Measurements from ENCODE around the gene MRPS7.
A peak's percentile ranks its signal among the peaks of the same experiment; 100 is the strongest.

The MRPS7 gene

GRCh38 chr17:75261336-75262111 lies at the start of gene MRPS7, which contains the start of gene GGA3:
Gene MRPS7 (plus strand): TSS chr17:75261879. CDS start chr17:75261901, 22 bp downstream.
Gene GGA3 (minus strand): TSS chr17:75261606. CDS start chr17:75261587, 19 bp downstream.
- ChIA-PET CTCF (interaction anchor here (0.8 to 4.8 kb wide), 13 partner anchors 10 to 151 kb away, joined by 3 to 135 read pairs (median 5); partner anchors contain the start of gene MIF4GD), POLR2A (interaction anchor here (1.4 to 2.5 kb wide), 5 partner anchors 9 to 227 kb away, joined by 3 to 25 read pairs (median 7); partner anchors contain the start of genes MIF4GD and SLC25A19)
- DNase-seq (ENCODE audit: low read depth, low spot score), result no peak
- TF ChIP-seq CTCF (IDR thresholded peaks at IDR 0.05; ENCODE audit: insufficient read depth, low read length, missing control alignments), result no peak
- H3K4me3 ChIP-seq (ENCODE audit: low read depth, low read length), result peak within 1 kb of the TSS; percentile 93

- DNase-seq (ENCODE audit: low read depth, low spot score), result no peak
- CTCF ChIA-PET, result interaction anchor here (0.8 to 2.7 kb wide), 4 partner anchors 12 to 22 kb away, joined by 3 to 13 read pairs (median 4); partner anchors contain the start of gene NUP85
- TF ChIP-seq CTCF (IDR thresholded peaks at IDR 0.05; ENCODE audit: insufficient read depth, low read length, missing control alignments), result no peak
- no peak overlapping the region for H3K4me3 ChIP-seq (ENCODE audit: low read depth, low read length)
- POLR2A ChIA-PET, result no interaction called here
Measured at GRCh38 chr17:75218131-75218530, 43.5 kb upstream of the MRPS7 start.

GRCh38 chr17:75219815-75220214 lies 41.9 kb upstream of the MRPS7 start:
- no peak overlapping the region for H3K4me3 ChIP-seq (ENCODE audit: low read depth, low read length)
- CTCF ChIA-PET, result interaction anchor here (0.7 to 1.8 kb wide), 6 partner anchors 8 to 105 kb away, joined by 3 to 10 read pairs (median 4); partner anchors contain the start of genes MIF4GD and NUP85
- TF ChIP-seq CTCF (IDR thresholded peaks at IDR 0.05; ENCODE audit: insufficient read depth, low read length, missing control alignments), result no peak
- POLR2A ChIA-PET, result interaction anchor here (0.5 kb wide), 1 partner anchor 14 kb away, joined by 3 read pairs; the partner anchor contains the start of gene NUP85
- DNase-seq (ENCODE audit: low read depth, low spot score), result no peak

GRCh38 chr17:75225016-75225415 lies 36.7 kb upstream of the MRPS7 start:
- ChIA-PET CTCF (interaction anchor here (1.0 to 2.8 kb wide), 5 partner anchors 13 to 24 kb away, joined by 3 to 15 read pairs (median 3); no protein-coding TSS in a partner anchor), POLR2A (no interaction called here)
- no peak for TF ChIP-seq CTCF (IDR thresholded peaks at IDR 0.05; ENCODE audit: insufficient read depth, low read length, missing control alignments)
- no peak for DNase-seq (ENCODE audit: low read depth, low spot score)
- H3K4me3 ChIP-seq (ENCODE audit: low read depth, low read length), result no peak overlapping the region

GRCh38 chr17:75227729-75228128 lies 34.0 kb upstream of the MRPS7 start:
- no peak for TF ChIP-seq CTCF (IDR thresholded peaks at IDR 0.05; ENCODE audit: insufficient read depth, low read length, missing control alignments)
- H3K4me3 ChIP-seq (ENCODE audit: low read depth, low read length), result no peak overlapping the region
- POLR2A ChIA-PET, result no interaction called here
- CTCF ChIA-PET, result no interaction called here
- DNase-seq (ENCODE audit: low read depth, low spot score), result no peak

GRCh38 chr17:75228305-75228704 lies 33.4 kb upstream of the MRPS7 start:
- TF ChIP-seq CTCF (IDR thresholded peaks at IDR 0.05; ENCODE audit: insufficient read depth, low read length, missing control alignments), result no peak
- POLR2A ChIA-PET, result no interaction called here
- no peak overlapping the region for H3K4me3 ChIP-seq (ENCODE audit: low read depth, low read length)
- no peak for DNase-seq (ENCODE audit: low read depth, low spot score)
- CTCF ChIA-PET, result interaction anchor here (1.7 to 4.9 kb wide), 3 partner anchors 12 to 184 kb away, joined by 5 to 47 read pairs (median 20); no protein-coding TSS in a partner anchor

Measured in AG04449 (cell line).